ENCODE results near the gene ATG3.
"Not testable (repeated sequence)": the region's sequence is repeated elsewhere in the genome, so short reads cannot be mapped to it uniquely, and the experiment has no call there.

The ATG3 gene

DNA sequence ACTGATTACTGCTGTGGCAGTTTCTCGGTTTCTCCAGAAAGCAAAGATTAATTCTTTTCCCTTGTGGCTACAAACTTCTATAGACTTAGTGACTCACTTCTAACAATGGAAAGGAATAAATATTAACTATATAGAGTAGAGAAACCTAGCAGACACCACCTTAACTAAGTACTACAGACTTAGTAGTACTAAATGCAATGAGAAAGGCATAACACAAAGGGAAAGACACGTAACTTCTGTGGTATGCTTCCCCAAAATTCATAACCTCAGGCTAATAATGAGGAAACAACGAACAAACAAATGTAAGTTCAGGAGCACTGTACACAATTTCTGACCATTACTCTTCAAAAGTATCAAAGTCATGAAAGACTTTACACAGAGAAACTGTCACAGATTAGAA is 31.2 kb downstream of the ATG3 start:
- no peak overlapping the region for H3K4me3 ChIP-seq (ENCODE audit: low read depth, low read length, poor library complexity, severe bottlenecking)
- TF ChIP-seq, protein P1, sequence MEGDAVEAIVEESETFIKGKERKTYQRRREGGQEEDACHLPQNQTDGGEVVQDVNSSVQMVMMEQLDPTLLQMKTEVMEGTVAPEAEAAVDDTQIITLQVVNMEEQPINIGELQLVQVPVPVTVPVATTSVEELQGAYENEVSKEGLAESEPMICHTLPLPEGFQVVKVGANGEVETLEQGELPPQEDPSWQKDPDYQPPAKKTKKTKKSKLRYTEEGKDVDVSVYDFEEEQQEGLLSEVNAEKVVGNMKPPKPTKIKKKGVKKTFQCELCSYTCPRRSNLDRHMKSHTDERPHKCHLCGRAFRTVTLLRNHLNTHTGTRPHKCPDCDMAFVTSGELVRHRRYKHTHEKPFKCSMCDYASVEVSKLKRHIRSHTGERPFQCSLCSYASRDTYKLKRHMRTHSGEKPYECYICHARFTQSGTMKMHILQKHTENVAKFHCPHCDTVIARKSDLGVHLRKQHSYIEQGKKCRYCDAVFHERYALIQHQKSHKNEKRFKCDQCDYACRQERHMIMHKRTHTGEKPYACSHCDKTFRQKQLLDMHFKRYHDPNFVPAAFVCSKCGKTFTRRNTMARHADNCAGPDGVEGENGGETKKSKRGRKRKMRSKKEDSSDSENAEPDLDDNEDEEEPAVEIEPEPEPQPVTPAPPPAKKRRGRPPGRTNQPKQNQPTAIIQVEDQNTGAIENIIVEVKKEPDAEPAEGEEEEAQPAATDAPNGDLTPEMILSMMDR (IDR thresholded peaks at IDR 0.05; ENCODE audit: low read length): no peak
- no peak for TF ChIP-seq EZH2 (IDR thresholded peaks at IDR 0.05; ENCODE audit: borderline replicate concordance, low read length)
- H3K9me3 ChIP-seq (ENCODE audit: low read length): no peaks in the 10 kb centered on the region
- H2AFZ ChIP-seq (ENCODE audit: low read length): no peak overlapping the region
- no peaks in the 10 kb centered on the region for H4K20me1 ChIP-seq (ENCODE audit: insufficient read depth, low read length)
- H3K4me1 ChIP-seq (ENCODE audit: insufficient read depth, low read length, severe bottlenecking): no peaks in the 10 kb centered on the region
- H3K9ac ChIP-seq (ENCODE audit: low read length): no peak overlapping the region
- H3K4me2 ChIP-seq (ENCODE audit: low read length): no peak overlapping the region
- H3K9me2 ChIP-seq (ENCODE audit: low read depth, low read length): no peaks in the 10 kb centered on the region
- no peak overlapping the region for H3K27ac ChIP-seq (ENCODE audit: low read depth, low read length, poor library complexity, severe bottlenecking)
- no peaks in the 10 kb centered on the region for H3K27me3 ChIP-seq (ENCODE audit: insufficient read depth, low read length)
- no peaks in the 10 kb centered on the region for H3K79me2 ChIP-seq (ENCODE audit: insufficient read depth, low read length)
- 0 out of 2 replicates have a peak, but pooled peaks cover 2% of the 10 kb centered on the region for H3F3A ChIP-seq (ENCODE audit: insufficient read depth, low read length)
- H3K36me3 ChIP-seq (ENCODE audit: insufficient read depth, low read length): peaks cover 82% of the 10 kb centered on the region

DNA sequence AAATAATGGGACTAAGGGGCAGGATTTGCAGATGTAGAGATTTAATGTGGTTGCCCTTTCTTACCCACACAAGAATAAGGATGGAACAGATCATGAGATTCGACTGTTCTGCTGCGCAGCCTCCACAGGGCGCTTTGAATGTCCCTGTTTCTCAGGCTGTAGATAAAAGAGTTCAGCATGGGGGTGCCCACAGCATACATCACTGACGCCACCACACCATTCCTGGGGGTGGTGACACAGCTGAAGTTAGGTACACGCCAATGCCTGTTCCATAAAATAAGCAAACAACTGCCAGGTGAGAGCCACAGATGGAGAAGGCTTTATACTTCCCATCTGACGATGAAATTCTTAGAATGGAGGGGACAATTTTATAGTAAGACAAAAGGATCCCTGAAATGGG is 37.6 kb downstream of the ATG3 start:
- not testable (repeated sequence) for H3F3A ChIP-seq (ENCODE audit: insufficient read depth, low read length); H3K27ac ChIP-seq (ENCODE audit: low read depth, low read length, poor library complexity, severe bottlenecking); H2AFZ ChIP-seq (ENCODE audit: low read length); H3K4me1 ChIP-seq (ENCODE audit: insufficient read depth, low read length, severe bottlenecking); H3K4me2 ChIP-seq (ENCODE audit: low read length); H4K20me1 ChIP-seq (ENCODE audit: insufficient read depth, low read length); H3K4me3 ChIP-seq (ENCODE audit: low read depth, low read length, poor library complexity, severe bottlenecking); H3K9ac ChIP-seq (ENCODE audit: low read length); H3K79me2 ChIP-seq (ENCODE audit: insufficient read depth, low read length); H3K27me3 ChIP-seq (ENCODE audit: insufficient read depth, low read length); H3K9me3 ChIP-seq (ENCODE audit: low read length); H3K9me2 ChIP-seq (ENCODE audit: low read depth, low read length)
- peaks cover 26% of the 10 kb centered on the region for H3K36me3 ChIP-seq (ENCODE audit: insufficient read depth, low read length)

DNA sequence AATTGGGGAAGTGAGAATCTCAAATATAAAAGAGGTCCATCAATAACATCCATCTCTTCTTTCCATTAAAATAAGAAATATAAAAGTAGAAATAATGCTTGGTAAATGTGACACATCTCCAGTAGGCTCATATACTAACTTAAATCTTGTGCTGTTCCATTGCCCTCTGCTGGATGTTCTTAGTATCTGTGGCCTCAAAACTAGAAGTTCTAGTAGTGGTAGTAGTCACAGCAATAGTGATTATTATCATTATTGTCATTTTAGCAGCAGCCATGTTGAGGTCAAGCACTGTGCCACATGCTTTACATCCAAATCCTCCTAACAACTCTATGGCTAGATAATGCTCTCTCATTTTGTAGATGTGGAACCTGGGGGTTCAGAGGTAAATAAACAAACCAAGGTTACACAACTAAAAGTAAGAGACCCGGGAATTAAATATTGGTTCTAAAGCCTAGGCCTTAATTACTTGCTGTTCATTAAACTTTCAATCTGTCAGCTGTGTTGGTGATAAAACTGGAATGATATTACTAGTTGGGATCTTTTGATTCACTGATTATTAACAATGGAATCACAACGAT is 42.2 kb downstream of the ATG3 start:
- H2AFZ ChIP-seq (ENCODE audit: low read length): no peak overlapping the region

GRCh38 chr3:112518970-112519369 is 42.8 kb downstream of the ATG3 start:
- H3K36me3 ChIP-seq (ENCODE audit: insufficient read depth, low read length); H2AFZ ChIP-seq (ENCODE audit: low read length); H3K4me2 ChIP-seq (ENCODE audit: low read length); H3K9me3 ChIP-seq (ENCODE audit: low read length); H3F3A ChIP-seq (ENCODE audit: insufficient read depth, low read length); H3K4me1 ChIP-seq (ENCODE audit: insufficient read depth, low read length, severe bottlenecking); H3K27ac ChIP-seq (ENCODE audit: low read depth, low read length, poor library complexity, severe bottlenecking); H3K9ac ChIP-seq (ENCODE audit: low read length); H3K27me3 ChIP-seq (ENCODE audit: insufficient read depth, low read length); H3K4me3 ChIP-seq (ENCODE audit: low read depth, low read length, poor library complexity, severe bottlenecking); H3K79me2 ChIP-seq (ENCODE audit: insufficient read depth, low read length); H4K20me1 ChIP-seq (ENCODE audit: insufficient read depth, low read length); H3K9me2 ChIP-seq (ENCODE audit: low read depth, low read length): not testable (repeated sequence)

More for the DNA sequence above, 42.2 kb downstream of the ATG3 start:
- H3K9me2 ChIP-seq (ENCODE audit: low read depth, low read length): no peaks in the 10 kb centered on the region
- H3K9me3 ChIP-seq (ENCODE audit: low read length): no peaks in the 10 kb centered on the region
- no peak overlapping the region for H3K9ac ChIP-seq (ENCODE audit: low read length)
- H3K4me1 ChIP-seq (ENCODE audit: insufficient read depth, low read length, severe bottlenecking): no peaks in the 10 kb centered on the region
- H3K79me2 ChIP-seq (ENCODE audit: insufficient read depth, low read length): no peaks in the 10 kb centered on the region
- no peak overlapping the region for H3K27ac ChIP-seq (ENCODE audit: low read depth, low read length, poor library complexity, severe bottlenecking)
- no peaks in the 10 kb centered on the region for H3K36me3 ChIP-seq (ENCODE audit: insufficient read depth, low read length)
- no peak overlapping the region for H3K4me2 ChIP-seq (ENCODE audit: low read length)
- H4K20me1 ChIP-seq (ENCODE audit: insufficient read depth, low read length): no peaks in the 10 kb centered on the region
- H3K27me3 ChIP-seq (ENCODE audit: insufficient read depth, low read length): no peaks in the 10 kb centered on the region
- TF ChIP-seq, protein P1 (IDR thresholded peaks at IDR 0.05; ENCODE audit: low read length): peak; percentile 82
- no peak for TF ChIP-seq EZH2 (IDR thresholded peaks at IDR 0.05; ENCODE audit: borderline replicate concordance, low read length)
- H3K4me3 ChIP-seq (ENCODE audit: low read depth, low read length, poor library complexity, severe bottlenecking): no peak overlapping the region
- H3F3A ChIP-seq (ENCODE audit: insufficient read depth, low read length): no peaks in the 10 kb centered on the region

Measured in OCI-LY1 (cell line).